Measurements from ENCODE around the gene PRR15L. TPM values are rescaled to one million over a fixed set of nuclear protein-coding genes. Genes with fewer than 3 reads are reported as not detected.

Gene PRR15L
- total RNA-seq, 1 experiment from 2014 or later = not detected

- no peak for DNase-seq (ENCODE audit: low read depth)
Observed at GRCh38 chr17:47961406-47961805, 3.7 kb upstream of the PRR15L start.

- DNase-seq (ENCODE audit: low read depth) = no peak
Observed at GRCh38 chr17:47959825-47960655, 2.4 kb upstream of the PRR15L start.

GRCh38 chr17:47956791-47957590 lies 692 bp downstream of the PRR15L start:
- no peak for DNase-seq (ENCODE audit: low read depth)

GRCh38 chr17:47955497-47956461 lies 1.9 kb downstream of the PRR15L start:
- no peak for DNase-seq (ENCODE audit: low read depth)

- DNase-seq (ENCODE audit: low read depth) = no peak
Observed at GRCh38 chr17:47953909-47954308, 3.8 kb downstream of the PRR15L start.

- DNase-seq (ENCODE audit: low read depth) = no peak
Observed at GRCh38 chr17:47952171-47953021, 5.3 kb downstream of the PRR15L start.

GRCh38 chr17:47950448-47950847 lies 7.2 kb downstream of the PRR15L start:
- DNase-seq (ENCODE audit: low read depth) = no peak

GRCh38 chr17:47949946-47950345 lies 7.7 kb downstream of the PRR15L start:
- DNase-seq (ENCODE audit: low read depth) = no peak

GRCh38 chr17:47949197-47949759 lies 8.4 kb downstream of the PRR15L start:
- DNase-seq (ENCODE audit: low read depth) = peak; percentile 75

- DNase-seq (ENCODE audit: low read depth) = no peak
Observed at GRCh38 chr17:47948706-47949196, 8.9 kb downstream of the PRR15L start.

- DNase-seq (ENCODE audit: low read depth) = peak; percentile 76
Observed at GRCh38 chr17:47946929-47947397, 10.7 kb downstream of the PRR15L start.

GRCh38 chr17:47946516-47946915 lies 11.2 kb downstream of the PRR15L start:
- no peak for DNase-seq (ENCODE audit: low read depth)

GRCh38 chr17:47945529-47946508 lies 11.9 kb downstream of the PRR15L start:
- no peak for DNase-seq (ENCODE audit: low read depth)

- no peak for DNase-seq (ENCODE audit: low read depth)
Observed at GRCh38 chr17:47945080-47945479, 12.6 kb downstream of the PRR15L start.

- DNase-seq (ENCODE audit: low read depth) = no peak
Observed at GRCh38 chr17:47942568-47942967, 15.1 kb downstream of the PRR15L start.

- DNase-seq (ENCODE audit: low read depth) = no peak
Observed at GRCh38 chr17:47942096-47942510, 15.6 kb downstream of the PRR15L start.

- DNase-seq (ENCODE audit: low read depth) = peak; percentile 96
Observed at GRCh38 chr17:47941246-47942095, 16.2 kb downstream of the PRR15L start, which contains the start of gene PNPO. TSS of gene PNPO (plus strand) at chr17:47941571. CDS start at chr17:47941676, 105 bp downstream.

GRCh38 chr17:47937941-47938340 lies 19.7 kb downstream of the PRR15L start:
- DNase-seq (ENCODE audit: low read depth) = no peak

All from Daoy (cell line).